NB4 (cell line): ENCODE results near the gene ISCA1.
A peak's percentile ranks its signal among the peaks of the same experiment; 100 is the strongest.

Source experiments
- DNase-seq: peaks from one replicate; pipeline ENCODE4 v3.0.0; 2010; ENCODE audit warnings: low read depth
- H3K4me3 ChIP-seq: one replicate; pipeline ENCODE4 v1.5.1; 2011; ENCODE audit warnings: mild to moderate bottlenecking, low read depth, low read length, moderate library complexity
- CTCF ChIP-seq: IDR thresholded peaks from one replicate; pipeline ENCODE4 v1.5.1; 2012; ENCODE audit warnings: low read depth, low read length
- MYC ChIP-seq: IDR thresholded peaks from 2 replicates; pipeline ENCODE4 v1.6.1; 2011; ENCODE audit warnings: low read depth, low read length
- POLR2A ChIP-seq: IDR thresholded peaks from 2 replicates; pipeline ENCODE4 v1.6.1; 2011; ENCODE audit warnings: mild to moderate bottlenecking; ENCODE audit not compliant: insufficient read length; ENCODE audit errors: extremely low read depth
- TF ChIP-seq, protein P1 (sequence below): IDR thresholded peaks from 2 replicates; pipeline ENCODE4 v1.6.1; 2011; ENCODE audit warnings: low read depth, low read length

ISCA1 gene

DNA sequence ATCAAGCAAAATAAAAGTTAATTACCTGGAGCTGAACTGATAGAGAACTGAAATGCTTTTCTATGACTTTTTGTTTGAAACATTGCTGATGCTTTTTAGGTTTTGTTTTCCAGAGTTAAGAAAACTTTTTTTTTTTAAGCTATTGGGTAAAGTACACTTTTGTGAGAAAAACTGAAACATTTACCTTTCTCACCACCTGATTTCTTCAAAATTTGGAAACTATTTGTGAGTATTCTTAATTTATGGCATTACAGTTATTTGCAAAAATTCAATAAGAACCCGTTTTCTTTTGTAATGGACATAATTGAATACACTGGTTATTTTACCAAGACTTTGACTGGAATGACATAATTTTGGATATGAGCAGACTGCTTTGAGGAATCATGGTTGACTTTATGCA lies 29.5 kb downstream of the ISCA1 start:
- H3K4me3 ChIP-seq = no peak overlapping the region
- no peak for TF ChIP-seq MYC
- TF ChIP-seq, protein P1, sequence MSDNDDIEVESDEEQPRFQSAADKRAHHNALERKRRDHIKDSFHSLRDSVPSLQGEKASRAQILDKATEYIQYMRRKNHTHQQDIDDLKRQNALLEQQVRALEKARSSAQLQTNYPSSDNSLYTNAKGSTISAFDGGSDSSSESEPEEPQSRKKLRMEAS = no peak
- no peak for TF ChIP-seq CTCF
- no peak for TF ChIP-seq POLR2A
- no peak for DNase-seq

DNA sequence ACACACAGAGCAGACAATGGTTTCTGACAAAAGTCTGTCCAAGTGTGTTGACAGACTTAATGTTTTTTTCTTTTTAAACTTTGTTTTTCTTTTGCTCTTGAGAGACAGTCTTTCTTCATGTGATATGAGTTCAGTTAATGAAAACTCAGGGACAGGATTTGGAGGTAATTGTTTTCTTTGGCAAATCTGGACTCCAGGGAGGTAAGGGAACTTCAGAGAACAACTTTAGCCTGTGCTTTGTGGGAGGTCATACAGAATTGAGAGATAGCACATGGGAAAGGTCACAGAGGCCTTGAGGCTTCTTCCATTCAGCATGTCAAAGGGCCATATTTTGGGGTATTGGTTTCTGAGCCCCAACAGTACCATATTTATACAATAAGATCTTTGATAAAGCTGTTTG lies 32.2 kb downstream of the ISCA1 start:
- no peak overlapping the region for H3K4me3 ChIP-seq
- TF ChIP-seq, protein P1 = no peak
- no peak for TF ChIP-seq MYC
- no peak for TF ChIP-seq CTCF
- TF ChIP-seq POLR2A = no peak
- DNase-seq = no peak

DNA sequence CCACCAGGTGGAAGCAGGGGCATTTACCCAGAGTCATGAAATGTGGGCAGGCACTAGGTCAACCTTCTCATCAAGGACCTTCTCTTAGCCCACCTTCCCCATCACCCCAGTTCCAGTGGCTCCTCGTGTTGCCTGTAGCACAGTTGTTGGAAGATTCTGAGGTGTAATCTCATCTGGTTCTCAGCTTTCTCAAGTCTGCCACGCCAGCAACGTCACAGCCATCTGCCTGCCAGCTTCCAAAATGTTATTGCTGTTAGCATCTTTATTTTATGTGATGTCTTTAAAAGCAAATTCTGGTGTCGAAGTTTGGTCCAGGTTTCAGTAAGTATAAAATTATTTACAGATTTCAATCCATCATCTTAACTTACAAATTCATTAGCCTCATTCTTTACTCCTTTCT lies 33.6 kb downstream of the ISCA1 start:
- DNase-seq = no peak
- H3K4me3 ChIP-seq = no peak overlapping the region
- no peak for TF ChIP-seq POLR2A
- TF ChIP-seq, protein P1 = no peak
- no peak for TF ChIP-seq MYC
- no peak for TF ChIP-seq CTCF

GRCh38 chr9:86246752-86247161 lies 35.6 kb downstream of the ISCA1 start:
- H3K4me3 ChIP-seq = peak overlapping the region; percentile 4
- DNase-seq = peak; percentile 85
- TF ChIP-seq CTCF (peak; percentile 36), MYC (no peak)
- TF ChIP-seq, protein P1 = no peak

- no peak overlapping the region for H3K4me3 ChIP-seq
- peak; percentile 11 for DNase-seq
- no peak for TF ChIP-seq POLR2A
- no peak for TF ChIP-seq MYC
- TF ChIP-seq CTCF = no peak
- TF ChIP-seq, protein P1 = no peak
These were observed 40.3 kb downstream of the ISCA1 start for GRCh38 chr9:86242071-86242470.

GRCh38 chr9:86241216-86241615 lies 41.1 kb downstream of the ISCA1 start:
- H3K4me3 ChIP-seq = no peak overlapping the region
- no peak for DNase-seq
- TF ChIP-seq MYC = no peak
- no peak for TF ChIP-seq POLR2A
- TF ChIP-seq CTCF = no peak
- TF ChIP-seq, protein P1 = no peak
